Endodermal cell (in vitro differentiated cells): ENCODE measurements around the gene PHLDB2. TPM values are rescaled to one million over a fixed set of nuclear protein-coding genes. Genes with fewer than 3 reads are reported as not detected.

Source experiments
- DNase-seq: peaks from one replicate; pipeline ENCODE4 v3.0.0-alpha.2; 2017
- H3K27ac ChIP-seq: 2 replicates; pipeline ENCODE4 v1.5.1; 2013; ENCODE audit warnings: mild to moderate bottlenecking, low read depth, low read length, moderate library complexity
- H3K27me3 ChIP-seq: 2 replicates; pipeline ENCODE4 v1.6.1; 2013; ENCODE audit warnings: mild to moderate bottlenecking, low read length, moderate library complexity; ENCODE audit not compliant: insufficient read depth, control insufficient read depth, poor library complexity, severe bottlenecking
- H3K36me3 ChIP-seq: 2 replicates; pipeline ENCODE4 v1.7.0; 2013; ENCODE audit warnings: mild to moderate bottlenecking, low read length, moderate library complexity; ENCODE audit not compliant: control insufficient read depth, insufficient read depth
- H3K4me1 ChIP-seq: one replicate; pipeline ENCODE4 v1.7.0; 2013; ENCODE audit warnings: low read length; ENCODE audit not compliant: control insufficient read depth, insufficient read depth
- H3K4me3 ChIP-seq: 2 replicates; pipeline ENCODE4 v1.5.1; 2013; ENCODE audit warnings: mild to moderate bottlenecking, low read length, moderate library complexity
- H3K9ac ChIP-seq: 2 replicates; pipeline ENCODE4 v1.6.1; 2013; ENCODE audit warnings: mild to moderate bottlenecking, low read length, moderate library complexity; ENCODE audit not compliant: poor library complexity, severe bottlenecking; ENCODE audit errors: extremely low read depth
- H3K9me3 ChIP-seq: 2 replicates; pipeline ENCODE4 v1.6.1; 2013; ENCODE audit warnings: mild to moderate bottlenecking, low read length, moderate library complexity; ENCODE audit not compliant: control insufficient read depth
- H3K27ac Mint-ChIP-seq: 2 replicates; pipeline ENCODE4 v1.8.0; 2020; ENCODE audit warnings: mixed read lengths
- H3K27me3 Mint-ChIP-seq: 2 replicates; pipeline ENCODE4 v1.8.0; 2021; ENCODE audit warnings: mild to moderate bottlenecking, mixed read lengths; ENCODE audit not compliant: insufficient read depth
- H3K36me3 Mint-ChIP-seq: 2 replicates; pipeline ENCODE4 v1.8.0; 2020; ENCODE audit warnings: low read depth, mixed read lengths
- H3K4me1 Mint-ChIP-seq: 2 replicates; pipeline ENCODE4 v1.8.0; 2020; ENCODE audit warnings: mixed read lengths
- H3K4me3 Mint-ChIP-seq: 2 replicates; pipeline ENCODE4 v1.8.0; 2020; ENCODE audit warnings: mild to moderate bottlenecking, moderate library complexity, mixed read lengths
- H3K9me3 Mint-ChIP-seq: 2 replicates; pipeline ENCODE4 v1.8.0; 2020; ENCODE audit warnings: mild to moderate bottlenecking, mixed read lengths
- WGBS, 2 experiments: methylation state at CpG; one replicate each; pipeline versions ENCODE4 v1.1.5 to v1.1.7; 2013; ENCODE audit warnings: missing lambda C conversion rate in 2 of 2, mixed read lengths in 1 of 2; ENCODE audit not compliant: insufficient coverage in 1 of 2, insufficient read length in 1 of 2; 5-methylcytosine and 5-hydroxymethylcytosine counted together
- total RNA-seq, 2 donors: library from RNA; stranded (reverse); fragmentation: NEBNext Ultra II Directional in 1 of 2; extraction: Animal tissue kit (Norgen Biotek cat#: 25700) in 1 of 2; gene quantifications; 2 replicates in 1 of 2; 3 replicates in 1 of 2; pipeline ENCODE4 v1.2.1, GENCODE V29; 2021
- TF ChIP-seq, protein P1 (sequence below): fragments of 200-600 bp; sonication (generic); conservative IDR thresholded peaks from 2 replicates; pipeline ENCODE4 v1.5.0; 2021; ENCODE audit warnings: antibody characterized with exemption, mild to moderate bottlenecking

Gene PHLDB2
- total RNA-seq, 2 donors from 2014 or later = 59.5 to 67.4 TPM

DNA sequence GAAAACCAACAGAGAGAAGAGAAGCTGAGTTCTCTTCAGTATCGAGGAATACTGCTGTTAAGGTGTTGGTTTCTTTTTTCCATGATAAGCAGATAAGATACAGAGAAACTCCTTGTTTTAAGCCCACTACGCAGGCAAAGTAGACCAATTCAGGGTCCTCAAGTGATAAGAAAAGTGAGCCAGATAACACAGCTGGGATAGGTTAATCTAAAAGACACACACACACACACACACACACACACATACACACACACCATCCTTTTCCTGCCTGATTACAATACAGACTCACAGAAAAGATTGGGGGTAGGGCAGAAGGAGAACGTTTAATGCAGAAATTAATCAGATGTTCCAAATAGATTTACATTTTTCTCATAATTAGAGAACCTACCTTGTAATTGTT is 6.5 kb upstream of the PHLDB2 start:
- Mint-ChIP-seq H3K9me3 (no peaks in the 10 kb centered on the region), H3K36me3 (peaks cover 5% of the 10 kb centered on the region), H3K27me3 (peaks cover 3% of the 10 kb centered on the region), H3K27ac (no peak overlapping the region), H3K4me3 (no peak overlapping the region), H3K4me1 (peaks cover 60% of the 10 kb centered on the region)
- peak; percentile 68 for DNase-seq
- H3K36me3 ChIP-seq = peaks cover 5% of the 10 kb centered on the region
- no peaks in the 10 kb centered on the region for H3K27me3 ChIP-seq
- no peaks in the 10 kb centered on the region for H3K9me3 ChIP-seq
- H3K27ac ChIP-seq = no peak overlapping the region
- peaks cover 10% of the 10 kb centered on the region for H3K4me1 ChIP-seq
- H3K4me3 ChIP-seq = peak overlapping the region; percentile 56
- TF ChIP-seq, protein P1, sequence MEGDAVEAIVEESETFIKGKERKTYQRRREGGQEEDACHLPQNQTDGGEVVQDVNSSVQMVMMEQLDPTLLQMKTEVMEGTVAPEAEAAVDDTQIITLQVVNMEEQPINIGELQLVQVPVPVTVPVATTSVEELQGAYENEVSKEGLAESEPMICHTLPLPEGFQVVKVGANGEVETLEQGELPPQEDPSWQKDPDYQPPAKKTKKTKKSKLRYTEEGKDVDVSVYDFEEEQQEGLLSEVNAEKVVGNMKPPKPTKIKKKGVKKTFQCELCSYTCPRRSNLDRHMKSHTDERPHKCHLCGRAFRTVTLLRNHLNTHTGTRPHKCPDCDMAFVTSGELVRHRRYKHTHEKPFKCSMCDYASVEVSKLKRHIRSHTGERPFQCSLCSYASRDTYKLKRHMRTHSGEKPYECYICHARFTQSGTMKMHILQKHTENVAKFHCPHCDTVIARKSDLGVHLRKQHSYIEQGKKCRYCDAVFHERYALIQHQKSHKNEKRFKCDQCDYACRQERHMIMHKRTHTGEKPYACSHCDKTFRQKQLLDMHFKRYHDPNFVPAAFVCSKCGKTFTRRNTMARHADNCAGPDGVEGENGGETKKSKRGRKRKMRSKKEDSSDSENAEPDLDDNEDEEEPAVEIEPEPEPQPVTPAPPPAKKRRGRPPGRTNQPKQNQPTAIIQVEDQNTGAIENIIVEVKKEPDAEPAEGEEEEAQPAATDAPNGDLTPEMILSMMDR = no peak
- 31% methylated on average over 3 of the region's 3 CpGs; no CpG with 5 or more reads in 1 of the 2 experiments for WGBS, 2 experiments
- no peak overlapping the region for H3K9ac ChIP-seq

DNA sequence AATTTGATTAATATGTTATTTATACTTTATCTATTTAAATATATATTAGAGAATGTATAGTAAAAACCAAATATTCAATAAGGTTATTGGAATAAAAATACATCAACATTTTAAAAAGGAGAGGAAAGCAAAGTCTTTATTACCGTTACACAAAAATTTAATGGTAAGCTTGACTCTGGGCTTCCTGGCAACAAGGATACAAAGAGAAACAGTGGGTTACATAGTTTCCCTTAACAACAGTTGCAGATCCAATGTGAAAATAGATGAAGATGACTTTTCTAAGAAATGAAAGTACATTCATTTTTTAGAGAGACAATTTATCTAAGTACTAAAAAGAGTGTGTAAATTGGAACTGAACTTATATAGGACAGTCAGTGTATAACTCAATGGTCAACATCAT is 6.0 kb upstream of the PHLDB2 start:
- Histone ChIP-seq H3K36me3 (peaks cover 5% of the 10 kb centered on the region), H3K9ac (no peak overlapping the region), H3K27me3 (no peaks in the 10 kb centered on the region), H3K9me3 (no peaks in the 10 kb centered on the region), H3K27ac (no peak overlapping the region), H3K4me1 (peaks cover 10% of the 10 kb centered on the region), H3K4me3 (peak overlapping the region; percentile 56)
- Mint-ChIP-seq H3K9me3 (no peaks in the 10 kb centered on the region), H3K27me3 (peaks cover 4% of the 10 kb centered on the region), H3K4me1 (peaks cover 55% of the 10 kb centered on the region), H3K27ac (peak overlapping the region; percentile 64), H3K4me3 (peak overlapping the region; percentile 37), H3K36me3 (peaks cover 5% of the 10 kb centered on the region)
- TF ChIP-seq, protein P1 = no peak
- no peak for DNase-seq
- 88 to 100% methylated on average over 1 of the region's 1 CpG for WGBS, 2 experiments

DNA sequence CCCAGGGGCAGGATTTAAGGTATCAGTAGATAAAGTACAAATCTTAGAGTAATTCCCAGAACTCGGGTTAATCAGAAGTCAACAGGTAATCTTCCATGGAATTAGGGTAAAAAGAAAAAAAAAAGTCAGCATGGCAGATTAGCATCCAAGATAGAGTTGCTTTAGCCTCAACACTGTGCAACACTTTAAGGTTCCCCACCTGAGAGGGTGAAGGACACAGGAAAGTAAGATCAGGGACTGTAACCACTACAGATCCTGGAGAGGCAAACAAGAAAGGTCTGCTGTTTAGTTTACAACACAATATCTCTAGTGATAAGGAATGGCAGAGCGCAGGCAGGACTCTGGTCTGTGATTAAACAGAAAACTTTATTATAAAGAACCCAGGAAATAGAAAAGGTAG is 4.1 kb upstream of the PHLDB2 start:
- peak overlapping the region; percentile 61 for H3K27ac Mint-ChIP-seq
- H3K4me3 ChIP-seq = peak overlapping the region; percentile 67

More for the DNA sequence above, 4.1 kb upstream of the PHLDB2 start:
- Histone ChIP-seq H3K4me1 (peaks cover 5% of the 10 kb centered on the region), H3K9ac (no peak overlapping the region), H3K27ac (no peak overlapping the region), H3K9me3 (no peaks in the 10 kb centered on the region), H3K36me3 (peaks cover 5% of the 10 kb centered on the region), H3K27me3 (no peaks in the 10 kb centered on the region)
- TF ChIP-seq, protein P1 = no peak
- H3K36me3 Mint-ChIP-seq = peaks cover 5% of the 10 kb centered on the region
- WGBS, 2 experiments = 22 to 89% methylated on average over 1 of the region's 2 CpGs
- H3K27me3 Mint-ChIP-seq = peaks cover 4% of the 10 kb centered on the region
- H3K4me3 Mint-ChIP-seq = no peak overlapping the region
- DNase-seq = no peak
- H3K4me1 Mint-ChIP-seq = peaks cover 56% of the 10 kb centered on the region
- H3K9me3 Mint-ChIP-seq = no peaks in the 10 kb centered on the region
